ENCODE measurements around the gene DOCK4.

DOCK4 gene

DNA sequence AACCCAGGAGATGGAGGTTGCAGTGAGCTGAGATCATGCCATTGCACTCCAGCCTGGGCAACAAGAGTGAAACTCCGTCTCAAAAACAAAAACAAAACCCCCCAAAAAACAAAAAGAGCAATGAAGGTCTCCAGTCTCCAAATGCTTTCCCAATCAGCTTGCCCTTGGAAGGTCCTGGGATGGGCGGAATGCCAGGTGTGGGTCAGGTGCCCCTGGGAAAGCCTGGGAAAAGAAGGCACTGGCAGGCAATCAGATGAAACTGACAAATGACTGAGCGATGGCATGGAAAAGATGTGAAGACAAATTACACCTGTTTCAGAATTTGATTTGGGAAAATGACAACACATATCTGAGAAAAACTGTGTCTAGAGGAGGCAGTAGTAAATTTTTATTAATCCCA lies 433.5 kb downstream of the DOCK4 start:
- no peak for DNase-seq (ENCODE audit: low read depth in 3 of 3)

GRCh38 chr7:111771638-111772037 lies 434.6 kb downstream of the DOCK4 start:
- no peak for DNase-seq (ENCODE audit: low read depth in 3 of 3)

GRCh38 chr7:111770116-111770515 lies 436.1 kb downstream of the DOCK4 start:
- no peak for DNase-seq (ENCODE audit: low read depth in 3 of 3)

GRCh38 chr7:111765751-111766643 lies 440.2 kb downstream of the DOCK4 start:
- DNase-seq (ENCODE audit: low read depth in 3 of 3), result no peak

GRCh38 chr7:111763221-111763801 lies 442.9 kb downstream of the DOCK4 start:
- no peak for DNase-seq (ENCODE audit: low read depth in 3 of 3)

GRCh38 chr7:111762799-111763198 lies 443.4 kb downstream of the DOCK4 start:
- DNase-seq (ENCODE audit: low read depth in 3 of 3), result no peak

GRCh38 chr7:111762211-111762610 lies 444.0 kb downstream of the DOCK4 start:
- DNase-seq (ENCODE audit: low read depth in 3 of 3), result no peak

- no peak for DNase-seq (ENCODE audit: low read depth in 3 of 3)
These were observed 446.2 kb downstream of the DOCK4 start for GRCh38 chr7:111760043-111760442.

GRCh38 chr7:111758332-111758731 lies 447.9 kb downstream of the DOCK4 start:
- no peak for DNase-seq (ENCODE audit: low read depth in 3 of 3)

- DNase-seq (ENCODE audit: low read depth in 3 of 3), result no peak
These were observed 449.5 kb downstream of the DOCK4 start for GRCh38 chr7:111756687-111757178.

DNA sequence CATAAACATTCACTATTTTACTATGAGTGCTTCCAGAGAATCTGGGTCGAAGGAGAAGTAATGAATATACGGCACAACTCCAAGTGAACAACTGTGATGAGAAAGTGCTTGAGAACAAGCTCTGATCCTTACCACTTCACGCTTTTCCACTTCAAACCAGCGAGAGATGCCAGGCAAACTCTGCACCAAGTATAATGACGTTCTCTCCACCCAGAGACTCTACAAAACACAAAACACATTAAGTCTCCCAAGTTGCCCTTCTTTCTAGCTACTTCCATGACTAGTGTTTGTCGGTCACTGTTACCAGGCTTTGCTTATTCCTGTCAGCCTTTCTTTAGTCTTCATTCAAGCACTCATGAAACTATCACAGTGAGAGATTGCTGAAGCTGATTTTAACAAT lies 450.8 kb downstream of the DOCK4 start:
- no peak for DNase-seq (ENCODE audit: low read depth in 3 of 3)

- DNase-seq (ENCODE audit: low read depth in 3 of 3), result no peak
These were observed 452.2 kb downstream of the DOCK4 start for GRCh38 chr7:111753968-111754367.

- DNase-seq (ENCODE audit: low read depth in 3 of 3), result peak; percentile 30 to 54 (median 39)
These were observed 454.1 kb downstream of the DOCK4 start for GRCh38 chr7:111752022-111752582.

- DNase-seq (ENCODE audit: low read depth in 3 of 3), result no peak
These were observed 455.3 kb downstream of the DOCK4 start for GRCh38 chr7:111750878-111751277.

- no peak for DNase-seq (ENCODE audit: low read depth in 3 of 3)
These were observed 456.0 kb downstream of the DOCK4 start for GRCh38 chr7:111750228-111750627.

- no peak for DNase-seq (ENCODE audit: low read depth in 3 of 3)
These were observed 456.6 kb downstream of the DOCK4 start for GRCh38 chr7:111749625-111750024.

DNA sequence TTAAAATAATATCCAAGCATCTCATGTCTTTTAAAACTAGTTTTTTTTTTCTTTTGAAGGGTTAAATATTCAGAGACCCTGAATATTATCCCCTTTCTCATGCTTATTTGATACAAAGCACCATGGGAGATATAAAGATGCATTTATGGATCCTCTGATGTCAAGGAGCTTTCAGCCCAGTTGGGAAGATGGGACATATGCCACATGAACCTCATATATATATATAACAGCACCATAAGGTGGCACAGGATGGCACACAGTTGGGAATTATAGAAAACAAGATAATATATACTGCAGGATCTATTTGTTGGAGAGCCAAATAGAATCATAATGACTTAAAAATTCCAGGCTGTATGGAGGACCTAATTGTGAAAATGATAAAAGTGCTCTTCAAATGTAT lies 458.5 kb downstream of the DOCK4 start:
- DNase-seq (ENCODE audit: low read depth in 3 of 3), result no peak

GRCh38 chr7:111746950-111747349 lies 459.2 kb downstream of the DOCK4 start:
- no peak for DNase-seq (ENCODE audit: low read depth in 3 of 3)

DNA sequence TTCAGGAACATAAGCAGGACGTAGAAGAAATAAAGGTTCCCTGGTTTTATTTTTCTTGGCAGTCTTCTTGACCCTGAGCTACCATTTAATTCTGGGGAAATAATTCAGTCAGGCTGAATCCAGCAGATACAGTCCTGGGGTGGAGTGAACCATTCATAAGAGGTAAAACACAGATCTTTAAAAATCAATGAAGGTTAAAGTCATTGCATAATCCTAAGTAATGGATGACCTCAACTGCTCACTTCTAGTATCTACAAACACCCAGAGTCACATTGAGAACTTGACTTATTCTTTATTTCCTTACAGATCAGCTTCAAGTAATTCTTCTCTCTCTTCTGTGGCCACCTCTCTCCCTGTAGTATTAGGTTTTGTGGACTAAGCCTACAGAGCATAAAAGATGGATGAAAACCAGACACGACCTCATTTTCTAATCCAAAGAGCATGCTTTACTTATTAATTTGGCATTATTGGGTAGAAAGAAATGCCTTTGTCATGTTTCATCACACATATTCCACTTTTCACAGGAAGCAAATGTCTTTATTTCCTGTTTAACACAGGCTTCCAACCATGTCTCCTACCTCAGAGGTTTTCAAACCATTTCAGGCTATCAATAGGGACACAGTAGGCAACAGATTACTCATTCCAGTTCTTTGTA lies 461.6 kb downstream of the DOCK4 start:
- no peak for DNase-seq (ENCODE audit: low read depth in 3 of 3)

DNA sequence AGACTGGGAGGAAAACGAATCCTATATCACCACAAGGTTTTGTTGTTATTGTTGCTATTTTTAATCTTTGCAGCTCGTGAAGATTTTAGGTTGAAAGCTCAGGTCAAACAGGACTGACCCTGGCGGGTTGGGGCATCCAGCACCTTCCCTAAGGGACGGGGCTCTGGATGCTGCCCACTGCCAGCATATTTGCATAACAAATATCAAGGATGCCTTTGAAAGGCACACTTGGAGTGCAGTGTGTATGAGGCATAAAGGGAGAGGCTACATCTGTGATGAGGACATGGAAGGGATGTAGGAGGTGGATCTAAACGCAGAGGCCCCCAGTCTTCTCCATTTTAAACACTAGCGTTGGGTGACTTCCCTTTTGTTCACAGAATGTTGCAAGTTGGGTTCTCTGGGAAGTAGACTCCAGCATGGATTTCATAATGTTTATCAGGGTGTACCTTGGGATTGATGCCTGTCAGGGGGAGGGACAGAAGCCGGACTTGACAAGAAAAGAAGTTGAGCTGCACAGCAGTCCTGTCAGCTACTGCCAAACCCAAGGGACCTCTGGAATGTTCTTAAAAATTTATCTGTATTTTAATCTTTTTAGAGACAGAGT lies 462.9 kb downstream of the DOCK4 start:
- no peak for DNase-seq (ENCODE audit: low read depth in 3 of 3)

DNA sequence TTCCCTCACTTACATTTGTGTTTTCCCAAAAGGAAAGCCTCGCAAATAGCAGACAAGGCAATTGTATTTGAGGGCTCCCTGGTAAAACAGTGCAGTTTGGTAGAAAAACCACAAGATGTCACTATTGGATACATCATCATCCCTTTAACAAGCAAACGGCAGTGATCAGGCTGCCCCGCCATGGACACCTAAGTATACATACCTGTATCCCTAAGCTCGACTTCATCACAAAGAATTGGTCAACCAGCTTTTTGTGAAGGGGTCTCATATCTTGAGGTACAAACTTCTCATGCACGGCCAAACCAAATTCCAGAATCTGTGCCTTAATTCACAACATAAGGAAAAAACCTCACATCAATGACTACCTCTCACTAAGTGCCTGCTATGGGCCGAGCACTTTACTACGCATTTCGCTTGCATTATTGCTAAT lies 464.4 kb downstream of the DOCK4 start:
- DNase-seq (ENCODE audit: low read depth in 3 of 3), result peak; percentile 6 to 16 (median 6)

GRCh38 chr7:111740942-111741341 lies 465.3 kb downstream of the DOCK4 start:
- DNase-seq (ENCODE audit: low read depth in 3 of 3), result no peak

Data from stimulated activated CD4-positive, alpha-beta T cell treated with anti-CD3 and anti-CD28 coated beads, TNF-alpha, amount 100 ng/mL, for 48 hours (primary cell).